ENCODE data around the gene STEAP1B.
A peak's percentile ranks its signal among the peaks of the same experiment; 100 is the strongest.
"Not testable (repeated sequence)": the region's sequence is repeated elsewhere in the genome, so short reads cannot be mapped to it uniquely, and the experiment has no call there.

Gene STEAP1B

GRCh38 chr7:22464299-22464698 lies 35.7 kb downstream of the STEAP1B start:
- DNase-seq, result no peak
- intact Hi-C loops (cut with DNase I), result no loop called here

GRCh38 chr7:22460363-22460988 lies 39.5 kb downstream of the STEAP1B start:
- no peak for DNase-seq
- intact Hi-C loops (cut with DNase I), result no loop called here

- no peak for DNase-seq
- intact Hi-C loops (cut with DNase I), result loop anchor here (10.0 kb wide), 1 partner anchor 163 kb away; no protein-coding TSS in a partner anchor
These were observed 42.5 kb downstream of the STEAP1B start for GRCh38 chr7:22457471-22457870.

GRCh38 chr7:22454446-22454845 lies 45.5 kb downstream of the STEAP1B start:
- intact Hi-C loops (cut with DNase I), result loop anchor here (10.0 kb wide), 1 partner anchor 160 kb away; no protein-coding TSS in a partner anchor
- peak in 4 of 10 donors; percentile 31 to 91 (median 64) for DNase-seq

- intact Hi-C loops (cut with DNase I), result loop anchor here (10.0 kb wide), 1 partner anchor 158 kb away; no protein-coding TSS in a partner anchor
- DNase-seq, result no peak
These were observed 46.9 kb downstream of the STEAP1B start for GRCh38 chr7:22452960-22453558.

GRCh38 chr7:22452142-22452959 lies 47.6 kb downstream of the STEAP1B start:
- intact Hi-C loops (cut with DNase I), result loop anchor here (10.0 kb wide), 1 partner anchor 158 kb away; no protein-coding TSS in a partner anchor
- peak; percentile 52 to 95 (median 76) for DNase-seq

- DNase-seq, result not testable (repeated sequence)
- intact Hi-C loops (cut with DNase I), result loop anchor here (10.0 kb wide), 1 partner anchor 155 kb away; no protein-coding TSS in a partner anchor
These were observed 50.0 kb downstream of the STEAP1B start for GRCh38 chr7:22450013-22450412.

GRCh38 chr7:22447762-22448161 lies 52.2 kb downstream of the STEAP1B start:
- intact Hi-C loops (cut with DNase I), result no loop called here
- no peak for DNase-seq

- intact Hi-C loops (cut with DNase I), result no loop called here
- no peak for DNase-seq
These were observed 53.0 kb downstream of the STEAP1B start for GRCh38 chr7:22447008-22447407.

- DNase-seq, result no peak
- intact Hi-C loops (cut with DNase I), result no loop called here
These were observed 54.1 kb downstream of the STEAP1B start for GRCh38 chr7:22445853-22446252.

GRCh38 chr7:22445140-22445743 lies 54.7 kb downstream of the STEAP1B start:
- peak in 7 of 10 donors; percentile 21 to 84 (median 40) for DNase-seq
- intact Hi-C loops (cut with DNase I), result no loop called here

- DNase-seq, result peak in 1 of 10 donors; percentile 26
- intact Hi-C loops (cut with DNase I), result no loop called here
These were observed 55.6 kb downstream of the STEAP1B start for GRCh38 chr7:22444181-22444971.

- peak in 1 of 10 donors; percentile 28 for DNase-seq
- intact Hi-C loops (cut with DNase I), result no loop called here
These were observed 56.4 kb downstream of the STEAP1B start for GRCh38 chr7:22443370-22444180.

GRCh38 chr7:22442882-22443369 lies 57.1 kb downstream of the STEAP1B start:
- DNase-seq, result peak in 3 of 10 donors; percentile 19 to 73 (median 60)
- intact Hi-C loops (cut with DNase I), result no loop called here

- intact Hi-C loops (cut with DNase I), result no loop called here
- DNase-seq, result no peak
These were observed 57.7 kb downstream of the STEAP1B start for GRCh38 chr7:22442187-22442881.

- intact Hi-C loops (cut with DNase I), result no loop called here
- DNase-seq, result no peak
These were observed 58.8 kb downstream of the STEAP1B start for GRCh38 chr7:22441157-22441556.

- intact Hi-C loops (cut with DNase I), result no loop called here
- no peak for DNase-seq
These were observed 61.0 kb downstream of the STEAP1B start for GRCh38 chr7:22438994-22439393.

- intact Hi-C loops (cut with DNase I); DNase-seq: not testable (repeated sequence)
These were observed 63.4 kb downstream of the STEAP1B start for GRCh38 chr7:22436552-22436951.
